IMR-90 (cell line): ENCODE results near the gene KRT6A. TPM values are rescaled to one million over a fixed set of nuclear protein-coding genes. Genes with fewer than 3 reads are reported as not detected.

Experiments used
- ATAC-seq: fragments of 200-7000 bp; cut with Tn5 transposase; 2 replicates; pipeline ENCODE4 v1.9.1; 2020; ENCODE audit warnings: low read depth, mild to moderate bottlenecking, moderate library complexity
- BruUV-seq: library from RNA; stranded (reverse); fragments of 400-500 nt; replicated peaks from 2 replicates; lab custom pipeline; 2021; lab: Mats Ljungman, UMichigan
- CTCF ChIA-PET: fragments of 300-600 bp; formaldehyde crosslinking; extraction: SDS; loops from one replicate; lab custom pipeline; 2021; ENCODE audit warnings: antibody characterized with exemption; lab: Yijun Ruan, JAX
- POLR2A ChIA-PET: fragments of 300-600 bp; sonication (Branson Sonifier 250); formaldehyde crosslinking; loops from one replicate; lab custom pipeline; 2022; ENCODE audit warnings: antibody characterized with exemption; ENCODE audit not compliant: unreplicated experiment; lab: Charles Lee
- DNase-seq: peaks from one replicate; pipeline ENCODE4 v3.0.0; 2013
- H2AFZ ChIP-seq: replicated peaks from 2 replicates; pipeline ENCODE3; 2013; ENCODE audit warnings: low read length, mild to moderate bottlenecking; ENCODE audit not compliant: poor library complexity
- H2AK5ac ChIP-seq: 2 replicates; pipeline ENCODE4 v1.6.1; 2013; ENCODE audit warnings: low read depth, low read length, inconsistent platforms
- H2AK9ac ChIP-seq: replicated peaks from 2 replicates; pipeline ENCODE3; 2013; ENCODE audit warnings: mild to moderate bottlenecking, low read depth, low read length, moderate library complexity; ENCODE audit not compliant: poor library complexity
- H2BK120ac ChIP-seq: 2 replicates; pipeline ENCODE4 v1.6.1; 2013; ENCODE audit warnings: low read depth, low read length, inconsistent platforms
- H2BK15ac ChIP-seq: 3 replicates; pipeline ENCODE4 v1.6.1; 2013; ENCODE audit warnings: low read depth, low read length, inconsistent platforms
- H2BK20ac ChIP-seq: 2 replicates; pipeline ENCODE4 v1.6.1; 2013; ENCODE audit warnings: low read depth, mild to moderate bottlenecking, inconsistent platforms, low read length, moderate library complexity
- H2BK5ac ChIP-seq: 2 replicates; pipeline ENCODE4 v1.6.1; 2013; ENCODE audit warnings: mild to moderate bottlenecking, low read depth, low read length, inconsistent platforms; ENCODE audit not compliant: poor library complexity, severe bottlenecking
- H3K14ac ChIP-seq: replicated peaks from 2 replicates; pipeline ENCODE4 v1.6.1; 2013; ENCODE audit warnings: low read depth, low read length, inconsistent platforms
- H3K18ac ChIP-seq: 2 replicates; pipeline ENCODE4 v1.6.1; 2013; ENCODE audit warnings: low read depth, low read length, control low read depth
- H3K23ac ChIP-seq: 2 replicates; pipeline ENCODE4 v1.6.1; 2013; ENCODE audit warnings: low read depth, low read length, inconsistent platforms
- H3K27ac ChIP-seq: 2 replicates; pipeline ENCODE4 v1.5.1; 2013; ENCODE audit warnings: mild to moderate bottlenecking, control low read depth, low read length; ENCODE audit not compliant: insufficient read depth
- H3K27me3 ChIP-seq: 2 replicates; pipeline ENCODE4 v1.6.1; 2013; ENCODE audit warnings: low read length; ENCODE audit not compliant: control insufficient read depth, insufficient read depth
- H3K36me3 ChIP-seq: 2 replicates; pipeline ENCODE4 v1.6.1; 2013; ENCODE audit warnings: low read length, mixed read lengths; ENCODE audit not compliant: control insufficient read depth, insufficient read depth
- H3K4ac ChIP-seq: 2 replicates; pipeline ENCODE4 v1.6.1; 2013; ENCODE audit warnings: low read depth, low read length, inconsistent platforms
- H3K4me1 ChIP-seq: 2 replicates; pipeline ENCODE4 v1.6.1; 2013; ENCODE audit warnings: low read length, mixed read lengths; ENCODE audit not compliant: control insufficient read depth, insufficient read depth
- H3K4me2 ChIP-seq: 2 replicates; pipeline ENCODE4 v1.6.1; 2013; ENCODE audit warnings: low read depth, mild to moderate bottlenecking, control low read depth, low read length, moderate library complexity
- H3K4me3 ChIP-seq: 2 replicates; pipeline ENCODE4 v1.5.1; 2013; ENCODE audit warnings: low read depth, mild to moderate bottlenecking, control low read depth, low read length, moderate library complexity; ENCODE audit not compliant: insufficient read depth
- H3K56ac ChIP-seq: 2 replicates; pipeline ENCODE4 v1.6.1; 2013; ENCODE audit warnings: low read length, inconsistent platforms; ENCODE audit not compliant: insufficient read depth; ENCODE audit errors: extremely low read depth
- H3K79me1 ChIP-seq, 2 experiments: 2 replicates each; pipeline ENCODE4 v1.6.1; 2013; ENCODE audit warnings: low read length in 2 of 2, inconsistent platforms in 1 of 2, low read depth in 1 of 2
- H3K9ac ChIP-seq: 2 replicates; pipeline ENCODE4 v1.6.1; 2013; ENCODE audit warnings: low read depth, low read length, control low read depth
- H3K9me1 ChIP-seq: 2 replicates; pipeline ENCODE4 v1.6.1; 2013; ENCODE audit warnings: low read length, inconsistent platforms; ENCODE audit not compliant: insufficient read depth
- H3K9me3 ChIP-seq: 2 replicates; pipeline ENCODE4 v1.6.1; 2013; ENCODE audit warnings: low read length; ENCODE audit not compliant: control insufficient read depth, insufficient read depth
- H4K20me1 ChIP-seq: 2 replicates; pipeline ENCODE4 v1.6.1; 2013; ENCODE audit warnings: low read length, inconsistent platforms; ENCODE audit not compliant: insufficient read depth
- H4K5ac ChIP-seq: 2 replicates; pipeline ENCODE4 v1.6.1; 2013; ENCODE audit warnings: mild to moderate bottlenecking, low read depth, low read length, control low read depth
- H4K8ac ChIP-seq, 2 experiments: 2 replicates each; pipeline ENCODE4 v1.6.1; 2013; ENCODE audit warnings: low read depth in 2 of 2, low read length in 2 of 2, control low read depth in 1 of 2, inconsistent platforms in 1 of 2
- H4K91ac ChIP-seq: 2 replicates; pipeline ENCODE4 v1.6.1; 2013; ENCODE audit warnings: low read depth, low read length, inconsistent platforms; ENCODE audit not compliant: insufficient read depth
- FOS ChIP-seq: fragments of 150-350 bp; IDR thresholded peaks from 2 replicates; pipeline ENCODE4 v1.6.1; 2016; ENCODE audit warnings: low read depth, low read length
- NFE2L2 ChIP-seq: fragments of 150-350 bp; IDR thresholded peaks from 2 replicates; pipeline ENCODE4 v1.6.1; 2016; ENCODE audit warnings: low read depth, mild to moderate bottlenecking, low read length
- RAD21 ChIP-seq: IDR thresholded peaks from 2 replicates; pipeline ENCODE4 v1.6.1; 2012; ENCODE audit warnings: low read length, improper control_type of control experiment
- RFX5 ChIP-seq: IDR thresholded peaks from 2 replicates; pipeline ENCODE4 v1.8.0; 2012; ENCODE audit warnings: low read depth, mild to moderate bottlenecking, low read length, moderate library complexity
- WGBS, 2 experiments: methylation state at CpG; one replicate each; pipeline versions ENCODE4 v1.1.5 to v1.1.7; 2013; ENCODE audit warnings: missing lambda C conversion rate in 2 of 2; ENCODE audit not compliant: insufficient read length in 1 of 2; ENCODE audit errors: extremely low coverage in 2 of 2; 5-methylcytosine and 5-hydroxymethylcytosine counted together
- dilution Hi-C: fragments of 300-500 bp; cut with HindIII; formaldehyde crosslinking; loops from one replicate; pipeline ENCODE4 v1.14.3; 2018; ENCODE audit warnings: low sequenced_read_pairs; ENCODE audit not compliant: unreplicated experiment
- in situ Hi-C: fragments of 300-500 bp; cut with MboI; formaldehyde crosslinking; loops from 3 replicates; pipeline ENCODE4 v1.14.3; 2019; ENCODE audit warnings: low sequenced_read_pairs, inconsistent platforms, mixed read lengths
- intact Hi-C: fragments of 100-400 bp; cut with micrococcal nuclease; formaldehyde crosslinking; loops from 2 replicates; pipeline ENCODE4 v1.10.0; 2022
- polyA plus RNA-seq, 3 experiments: library from polyadenylated mRNA; depleted of rRNA; stranded (reverse); fragments of >200 nt; gene quantifications; 2 replicates each; pipeline ENCODE4 v1.2.3, GENCODE V29; 2012; ENCODE audit warnings: low replicate concordance in 1 of 3
- total RNA-seq: library from RNA; depleted of rRNA; stranded (reverse); fragments of >200 nt; gene quantifications from 2 replicates; pipeline ENCODE4 v1.2.3, GENCODE V29; 2012

The KRT6A gene
- total and polyA plus RNA-seq, 2 of the 4 experiments (the other 2 are of a cell fraction) = not detected

DNA sequence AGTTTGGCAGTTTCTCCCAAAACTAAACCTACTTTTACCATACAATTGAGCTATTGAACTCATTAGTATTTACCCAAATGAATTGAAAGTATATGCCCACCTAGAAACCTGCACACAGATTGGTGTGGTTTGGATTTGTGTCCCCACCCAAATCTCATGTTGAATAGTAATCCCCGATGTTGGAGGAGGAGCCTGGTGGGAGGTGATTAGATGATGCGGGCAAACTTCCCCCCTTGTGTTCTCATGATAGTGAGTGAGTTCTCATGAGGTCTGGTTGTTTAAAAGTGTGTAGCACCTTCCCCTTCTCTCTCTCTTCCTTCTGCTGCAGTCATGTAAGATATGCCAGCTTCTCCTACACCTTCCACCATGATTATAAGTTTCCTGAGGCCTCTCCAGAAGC lies 15.4 kb downstream of the KRT6A start:
- Histone ChIP-seq H4K20me1 (no peaks in the 10 kb centered on the region), H3K9me3 (no peaks in the 10 kb centered on the region), H3K27ac (no peak overlapping the region), H3K18ac (no peak overlapping the region), H3K14ac (no peak overlapping the region), H2BK15ac (no peak overlapping the region), H2AK9ac (no peak overlapping the region), H3K9me1 (no peaks in the 10 kb centered on the region), H2AFZ (no peak overlapping the region), H3K36me3 (no peaks in the 10 kb centered on the region), H3K23ac (no peak overlapping the region), H2BK120ac (no peak overlapping the region), H2AK5ac (no peak overlapping the region), H3K4me2 (no peak overlapping the region), H3K9ac (no peak overlapping the region), H3K79me1 (no peaks in the 10 kb centered on the region), H4K5ac (no peak overlapping the region), H4K91ac (no peak overlapping the region), H4K8ac (no peak overlapping the region), H3K27me3 (peaks cover 2% of the 10 kb centered on the region; the same call in 1 of the 2 replicates), H3K4me3 (no peak overlapping the region), H3K4me1 (no peaks in the 10 kb centered on the region), H3K4ac (no peak overlapping the region), H3K56ac (no peak overlapping the region), H2BK20ac (no peak overlapping the region), H2BK5ac (no peak overlapping the region)
- WGBS, 2 experiments = no CpG with 5 or more reads among the region's 2 CpGs
- no peak for DNase-seq
- ChIA-PET POLR2A (no interaction called here), CTCF (no interaction called here)
- dilution Hi-C loops (no loop called here), intact Hi-C loops (no loop called here), in situ Hi-C loops (no loop called here)
- TF ChIP-seq RAD21 (no peak), NFE2L2 (no peak), FOS (no peak), RFX5 (no peak)
- no TSS peak for BruUV-seq
- no peak for ATAC-seq
